IPS-18a (cell line): ENCODE data around the gene RPTOR.
"Not testable (repeated sequence)": the region's sequence is repeated elsewhere in the genome, so short reads cannot be mapped to it uniquely, and the experiment has no call there.

ENCODE experiments used
- H3K27ac ChIP-seq: one replicate; pipeline ENCODE4 v1.5.1; 2013; ENCODE audit warnings: low read length
- H3K27me3 ChIP-seq: one replicate; pipeline ENCODE4 v1.6.1; 2013; ENCODE audit warnings: mild to moderate bottlenecking, low read length; ENCODE audit not compliant: control insufficient read depth, insufficient read depth
- H3K36me3 ChIP-seq: one replicate; pipeline ENCODE4 v1.6.1; 2013; ENCODE audit warnings: low read depth, low read length; ENCODE audit not compliant: control insufficient read depth
- H3K4me1 ChIP-seq: one replicate; pipeline ENCODE4 v1.6.1; 2013; ENCODE audit warnings: low read depth, low read length; ENCODE audit not compliant: control insufficient read depth
- H3K4me3 ChIP-seq: one replicate; pipeline ENCODE4 v1.5.1; 2013; ENCODE audit warnings: low read length
- H3K9ac ChIP-seq: one replicate; pipeline ENCODE4 v1.6.1; 2013; ENCODE audit warnings: mild to moderate bottlenecking, low read length, moderate library complexity
- H3K9me3 ChIP-seq: one replicate; pipeline ENCODE4 v1.6.1; 2013; ENCODE audit warnings: low read depth, low read length; ENCODE audit not compliant: control insufficient read depth

The RPTOR gene

GRCh38 chr17:80740141-80740540, 195.5 kb downstream of the RPTOR start:
- Histone ChIP-seq H3K4me3 (no peak overlapping the region), H3K27me3 (no peaks in the 10 kb centered on the region), H3K36me3 (no peaks in the 10 kb centered on the region), H3K9ac (no peak overlapping the region), H3K9me3 (no peaks in the 10 kb centered on the region), H3K4me1 (peaks cover 14% of the 10 kb centered on the region), H3K27ac (no peak overlapping the region)

- Histone ChIP-seq H3K9ac (no peak overlapping the region), H3K27ac (no peak overlapping the region), H3K4me3 (no peak overlapping the region), H3K4me1 (peaks cover 14% of the 10 kb centered on the region), H3K9me3 (no peaks in the 10 kb centered on the region), H3K27me3 (no peaks in the 10 kb centered on the region), H3K36me3 (no peaks in the 10 kb centered on the region)
These were observed 197.5 kb downstream of the RPTOR start for GRCh38 chr17:80742091-80742490.

GRCh38 chr17:80742581-80743180, 198.0 kb downstream of the RPTOR start:
- Histone ChIP-seq H3K9ac (no peak overlapping the region), H3K27me3 (no peaks in the 10 kb centered on the region), H3K4me3 (no peak overlapping the region), H3K4me1 (peaks cover 14% of the 10 kb centered on the region), H3K9me3 (no peaks in the 10 kb centered on the region), H3K36me3 (no peaks in the 10 kb centered on the region), H3K27ac (no peak overlapping the region)

- Histone ChIP-seq H3K27ac (no peak overlapping the region), H3K9me3 (no peaks in the 10 kb centered on the region), H3K36me3 (no peaks in the 10 kb centered on the region), H3K9ac (no peak overlapping the region), H3K27me3 (no peaks in the 10 kb centered on the region), H3K4me1 (peaks cover 14% of the 10 kb centered on the region), H3K4me3 (no peak overlapping the region)
These were observed 198.6 kb downstream of the RPTOR start for GRCh38 chr17:80743181-80743771.

- H3K9me3 ChIP-seq, H3K27ac ChIP-seq, H3K36me3 ChIP-seq, H3K4me1 ChIP-seq, H3K27me3 ChIP-seq, H3K4me3 ChIP-seq, H3K9ac ChIP-seq: not testable (repeated sequence)
These were observed 199.3 kb downstream of the RPTOR start for GRCh38 chr17:80743973-80744372.

- H3K27ac ChIP-seq, H3K27me3 ChIP-seq, H3K9me3 ChIP-seq, H3K9ac ChIP-seq, H3K4me3 ChIP-seq, H3K4me1 ChIP-seq, H3K36me3 ChIP-seq: not testable (repeated sequence)
These were observed 200.1 kb downstream of the RPTOR start for GRCh38 chr17:80744725-80745124.

GRCh38 chr17:80745183-80745582, 200.5 kb downstream of the RPTOR start:
- Histone ChIP-seq H3K36me3 (no peaks in the 10 kb centered on the region), H3K4me3 (no peak overlapping the region), H3K4me1 (no peaks in the 10 kb centered on the region), H3K27ac (no peak overlapping the region), H3K27me3 (no peaks in the 10 kb centered on the region), H3K9me3 (no peaks in the 10 kb centered on the region), H3K9ac (no peak overlapping the region)

GRCh38 chr17:80746262-80746935, 201.8 kb downstream of the RPTOR start:
- H3K36me3 ChIP-seq = no peaks in the 10 kb centered on the region
- no peak overlapping the region for H3K9ac ChIP-seq
- H3K27me3 ChIP-seq = no peaks in the 10 kb centered on the region
- H3K9me3 ChIP-seq = no peaks in the 10 kb centered on the region
- H3K4me1 ChIP-seq = peaks cover 5% of the 10 kb centered on the region
- H3K4me3 ChIP-seq = no peak overlapping the region
- H3K27ac ChIP-seq = no peak overlapping the region

- H3K4me1 ChIP-seq = peaks cover 15% of the 10 kb centered on the region
- H3K27me3 ChIP-seq = no peaks in the 10 kb centered on the region
- no peak overlapping the region for H3K9ac ChIP-seq
- H3K9me3 ChIP-seq = no peaks in the 10 kb centered on the region
- no peak overlapping the region for H3K27ac ChIP-seq
- H3K4me3 ChIP-seq = no peak overlapping the region
- no peaks in the 10 kb centered on the region for H3K36me3 ChIP-seq
These were observed 202.8 kb downstream of the RPTOR start for GRCh38 chr17:80747469-80747868.

- Histone ChIP-seq H3K27me3 (no peaks in the 10 kb centered on the region), H3K9me3 (no peaks in the 10 kb centered on the region), H3K4me1 (peaks cover 16% of the 10 kb centered on the region), H3K4me3 (no peak overlapping the region), H3K27ac (no peak overlapping the region), H3K36me3 (no peaks in the 10 kb centered on the region), H3K9ac (no peak overlapping the region)
These were observed 205.0 kb downstream of the RPTOR start for GRCh38 chr17:80749611-80750010.

GRCh38 chr17:80750263-80750662, 205.6 kb downstream of the RPTOR start:
- Histone ChIP-seq H3K9ac (no peak overlapping the region), H3K9me3 (no peaks in the 10 kb centered on the region), H3K4me3 (no peak overlapping the region), H3K36me3 (no peaks in the 10 kb centered on the region), H3K4me1 (peaks cover 16% of the 10 kb centered on the region), H3K27ac (no peak overlapping the region), H3K27me3 (no peaks in the 10 kb centered on the region)
